Endothelial cell of umbilical vein (primary cell): ENCODE measurements around the gene ATP8A1. TPM values are rescaled to one million over a fixed set of nuclear protein-coding genes. Genes with fewer than 3 reads are reported as not detected.

Experiments used
- BruUV-seq: library from RNA; stranded (reverse); fragments of 400-500 nt; replicated peaks from 2 replicates; lab custom pipeline; 2021; lab: Mats Ljungman, UMichigan
- CTCF ChIA-PET: fragments of 300-600, 350-600 bp; sonication (Branson Sonifier 250); formaldehyde crosslinking; loops from one replicate; lab custom pipeline; 2021; ENCODE audit warnings: antibody characterized with exemption, inconsistent platforms; lab: Charles Lee
- POLR2A ChIA-PET: fragments of 300-600, 350-600 bp; sonication (Branson Sonifier 250); formaldehyde crosslinking; loops from one replicate; lab custom pipeline; 2021; ENCODE audit warnings: antibody characterized with exemption, inconsistent platforms; lab: Charles Lee
- DNase-seq: peaks from one replicate; pipeline ENCODE4 v3.0.0-alpha.2; 2011; ENCODE audit warnings: low read depth, low spot score
- FAIRE-seq: peaks from 2 replicates; lab custom pipeline; 2011; peaks lifted over from hg19 to GRCh38; lab: Jason Lieb, UNC
- H2AFZ ChIP-seq: 2 replicates; pipeline ENCODE4 v1.6.0; 2012; ENCODE audit warnings: low read depth, low read length, control low read depth, inconsistent platforms
- H3K27ac ChIP-seq: 2 replicates; pipeline ENCODE4 v1.5.1; 2011; ENCODE audit warnings: low read depth, mild to moderate bottlenecking, control low read depth, low read length, moderate library complexity; ENCODE audit not compliant: insufficient read depth
- H3K27me3 ChIP-seq, 2 experiments: 2 replicates each; pipeline versions ENCODE4 v1.6.0 to v1.6.1; 2011; ENCODE audit warnings: low read length in 2 of 2, mixed read lengths in 1 of 2; ENCODE audit not compliant: control insufficient read depth in 2 of 2, insufficient read depth in 2 of 2
- H3K36me3 ChIP-seq, 2 experiments: 2 replicates in 1 of 2; 3 replicates in 1 of 2; pipeline ENCODE4 v1.5.1; 2011; ENCODE audit warnings: low read length in 2 of 2, mild to moderate bottlenecking in 1 of 2, moderate library complexity in 1 of 2; ENCODE audit not compliant: control insufficient read depth in 2 of 2, insufficient read depth in 2 of 2; ENCODE audit errors: extremely low read depth in 1 of 2
- H3K4me1 ChIP-seq: 3 replicates; pipeline ENCODE4 v1.5.1; 2011; ENCODE audit warnings: mild to moderate bottlenecking, low read length; ENCODE audit not compliant: control insufficient read depth, insufficient read depth; ENCODE audit errors: extremely low read depth
- H3K4me2 ChIP-seq: 2 replicates; pipeline ENCODE4 v1.6.1; 2011; ENCODE audit warnings: low read length, control low read depth, mixed read lengths; ENCODE audit not compliant: insufficient read depth
- H3K4me3 ChIP-seq, 3 experiments: fragments of 200-600 bp in 1 of 3; sonication (generic), shearing (Covaris generic) in 1 of 3; replicated peaks in 1 of 3; 2 replicates each; pipeline ENCODE4 v1.5.1; 2011 to 2016; ENCODE audit warnings: control low read depth in 3 of 3, low read length in 3 of 3, mild to moderate bottlenecking in 2 of 3, inconsistent platforms in 1 of 3, low read depth in 1 of 3, moderate library complexity in 1 of 3; ENCODE audit not compliant: insufficient read depth in 1 of 3
- H3K79me2 ChIP-seq: 2 replicates; pipeline ENCODE4 v1.6.0; 2012; ENCODE audit warnings: low read length, inconsistent platforms; ENCODE audit not compliant: control insufficient read depth, insufficient read depth
- H3K9ac ChIP-seq: replicated peaks from 2 replicates; pipeline ENCODE3; 2011; ENCODE audit warnings: low read length, control low read depth; ENCODE audit not compliant: insufficient read depth; ENCODE audit errors: extremely low read depth
- H3K9me1 ChIP-seq: replicated peaks from 3 replicates; pipeline ENCODE4 v1.6.0; 2011; ENCODE audit warnings: mild to moderate bottlenecking, low read length; ENCODE audit not compliant: control insufficient read depth, insufficient read depth; ENCODE audit errors: extremely low read depth
- H3K9me3 ChIP-seq: replicated peaks from 2 replicates; pipeline ENCODE4 v1.5.1; 2012; ENCODE audit warnings: low read length, inconsistent platforms; ENCODE audit not compliant: control insufficient read depth, insufficient read depth
- H4K20me1 ChIP-seq: replicated peaks from 2 replicates; pipeline ENCODE3; 2011; ENCODE audit warnings: mild to moderate bottlenecking, low read length; ENCODE audit not compliant: control insufficient read depth, insufficient read depth; ENCODE audit errors: extremely low read depth
- EZH2 ChIP-seq: IDR thresholded peaks from 2 replicates; pipeline ENCODE4 v1.6.1; 2012; ENCODE audit warnings: borderline replicate concordance, low read depth, mild to moderate bottlenecking, moderate library complexity, low read length, inconsistent platforms; ENCODE audit not compliant: severe bottlenecking
- FOS ChIP-seq: IDR thresholded peaks from 2 replicates; pipeline ENCODE4 v1.6.1; 2011; ENCODE audit warnings: mild to moderate bottlenecking, low read length, moderate library complexity, borderline replicate concordance; ENCODE audit not compliant: insufficient read depth
- JUN ChIP-seq: IDR thresholded peaks from 2 replicates; pipeline ENCODE4 v1.6.1; 2011; ENCODE audit warnings: borderline replicate concordance, low read depth; ENCODE audit not compliant: insufficient read length, insufficient read depth
- MAX ChIP-seq: IDR thresholded peaks from 2 replicates; pipeline ENCODE4 v1.6.1; 2011; ENCODE audit not compliant: insufficient read depth, insufficient read length
- MYC ChIP-seq: IDR thresholded peaks from one replicate; pipeline ENCODE4 v1.6.1; 2011; ENCODE audit warnings: mild to moderate bottlenecking, low read depth, low read length
- POLR2A ChIP-seq: IDR thresholded peaks from 2 replicates; pipeline ENCODE4 v1.6.1; 2012; ENCODE audit warnings: low read depth, mild to moderate bottlenecking, control low read depth, low read length
- dilution Hi-C: fragments of 300-500 bp; cut with MboI; formaldehyde crosslinking; loops from one replicate; pipeline ENCODE4 v1.15.0; 2019; ENCODE audit warnings: low sequenced_read_pairs; ENCODE audit not compliant: extremely low pct_ligation_motif_present
- intact Hi-C: fragments of 100-400 bp; cut with micrococcal nuclease; formaldehyde crosslinking; loops from one replicate; pipeline ENCODE4 v1.10.0; 2022
- polyA plus RNA-seq, 4 experiments: library from polyadenylated mRNA; depleted of rRNA in 3 of 4; stranded (reverse) in 3 of 4; unstranded in 1 of 4; fragments of >200 nt; gene quantifications; 2 replicates each; pipeline versions ENCODE4 v1.2.1 to v1.2.3, GENCODE V29; 2011 to 2012; ENCODE audit warnings: missing spikeins in 1 of 4
- total RNA-seq: library from RNA; stranded (reverse); gene quantifications from 2 replicates; pipeline ENCODE4 v1.2.3, GENCODE V29; 2021

ATP8A1 gene
- total and polyA plus RNA-seq, 2 donors (not counting 3 experiments of a cell fraction or from before 2014, with no cell fraction given) = 0.97 to 11.5 TPM

GRCh38 chr4:42460043-42460442 lies 196.9 kb downstream of the ATP8A1 start:
- Histone ChIP-seq H4K20me1 (no peaks in the 10 kb centered on the region), H3K4me1 (no peaks in the 10 kb centered on the region), H3K36me3 (no peaks in the 10 kb centered on the region), H3K9ac (no peak overlapping the region), H3K9me3 (no peaks in the 10 kb centered on the region), H2AFZ (no peak overlapping the region), H3K79me2 (no peaks in the 10 kb centered on the region), H3K4me3 (no peak overlapping the region), H3K9me1 (no peaks in the 10 kb centered on the region), H3K4me2 (no peak overlapping the region), H3K27ac (no peak overlapping the region), H3K27me3 (no peaks in the 10 kb centered on the region)
- no peak for DNase-seq
- intact Hi-C loops = loop anchor here (1.0 to 5.0 kb wide), 2 partner anchors 20 to 88 kb away; no protein-coding TSS in a partner anchor
- dilution Hi-C loops = no loop called here
- TF ChIP-seq JUN (no peak), MAX (no peak)
- no peak for FAIRE-seq
- CTCF ChIA-PET = interaction anchor here (0.9 kb wide), 1 partner anchor 11 kb away, joined by 7 read pairs; no protein-coding TSS in a partner anchor
- POLR2A ChIA-PET = no interaction called here
- no TSS peak for BruUV-seq

GRCh38 chr4:42458657-42459056 lies 198.2 kb downstream of the ATP8A1 start:
- Histone ChIP-seq H3K9ac (no peak overlapping the region), H3K4me3 (no peak overlapping the region), H3K27ac (no peak overlapping the region), H2AFZ (no peak overlapping the region), H3K4me1 (no peaks in the 10 kb centered on the region), H3K9me1 (no peaks in the 10 kb centered on the region), H3K9me3 (no peaks in the 10 kb centered on the region), H3K79me2 (no peaks in the 10 kb centered on the region), H3K4me2 (no peak overlapping the region), H4K20me1 (no peaks in the 10 kb centered on the region), H3K27me3 (no peaks in the 10 kb centered on the region), H3K36me3 (no peaks in the 10 kb centered on the region)
- intact Hi-C loops = no loop called here
- dilution Hi-C loops = no loop called here
- DNase-seq (no peak), FAIRE-seq (no peak)
- POLR2A ChIA-PET = no interaction called here
- no TSS peak for BruUV-seq
- CTCF ChIA-PET = interaction anchor here (1.2 to 1.5 kb wide), 2 partner anchors 8 to 12 kb away, joined by 4 to 5 read pairs; no protein-coding TSS in a partner anchor
- TF ChIP-seq MAX (no peak), MYC (no peak), POLR2A (no peak), EZH2 (no peak), FOS (no peak)
